RWPE1 (cell line): ENCODE measurements around the gene NFKBIA.
A peak's percentile ranks its signal among the peaks of the same experiment; 100 is the strongest.

Experiments used
- CTCF ChIA-PET: fragments of 350-600 bp; sonication (Branson Sonifier 250); formaldehyde crosslinking; extraction: SDS; loops from one replicate; lab custom pipeline; 2021; lab: Yijun Ruan, JAX
- POLR2A ChIA-PET: fragments of 400-600 bp; formaldehyde crosslinking; extraction: SDS; loops from one replicate; lab custom pipeline; 2020; ENCODE audit warnings: antibody characterized with exemption; ENCODE audit not compliant: low non-redundant PET; lab: Yijun Ruan, JAX
- DNase-seq: peaks from one replicate; pipeline ENCODE4 v3.0.0; 2012; ENCODE audit warnings: low spot score
- H3K27ac ChIP-seq: fragments of 450-650 bp; 2 replicates; pipeline ENCODE4 v1.5.1; 2017
- TF ChIP-seq, protein P1 (sequence below): fragments of 450-650 bp; conservative IDR thresholded peaks from 2 replicates; pipeline ENCODE4 v1.5.1; 2017; ENCODE audit warnings: low read depth, mild to moderate bottlenecking

The NFKBIA gene

GRCh38 chr14:35406090-35406489 is 1.5 kb upstream of the NFKBIA start:
- DNase-seq = no peak
- H3K27ac ChIP-seq = no peak overlapping the region
- CTCF ChIA-PET = interaction anchor here (0.7 to 1.5 kb wide), 3 partner anchors 17 to 254 kb away, joined by 3 to 4 read pairs (median 3); no protein-coding TSS in a partner anchor
- TF ChIP-seq, protein P1, sequence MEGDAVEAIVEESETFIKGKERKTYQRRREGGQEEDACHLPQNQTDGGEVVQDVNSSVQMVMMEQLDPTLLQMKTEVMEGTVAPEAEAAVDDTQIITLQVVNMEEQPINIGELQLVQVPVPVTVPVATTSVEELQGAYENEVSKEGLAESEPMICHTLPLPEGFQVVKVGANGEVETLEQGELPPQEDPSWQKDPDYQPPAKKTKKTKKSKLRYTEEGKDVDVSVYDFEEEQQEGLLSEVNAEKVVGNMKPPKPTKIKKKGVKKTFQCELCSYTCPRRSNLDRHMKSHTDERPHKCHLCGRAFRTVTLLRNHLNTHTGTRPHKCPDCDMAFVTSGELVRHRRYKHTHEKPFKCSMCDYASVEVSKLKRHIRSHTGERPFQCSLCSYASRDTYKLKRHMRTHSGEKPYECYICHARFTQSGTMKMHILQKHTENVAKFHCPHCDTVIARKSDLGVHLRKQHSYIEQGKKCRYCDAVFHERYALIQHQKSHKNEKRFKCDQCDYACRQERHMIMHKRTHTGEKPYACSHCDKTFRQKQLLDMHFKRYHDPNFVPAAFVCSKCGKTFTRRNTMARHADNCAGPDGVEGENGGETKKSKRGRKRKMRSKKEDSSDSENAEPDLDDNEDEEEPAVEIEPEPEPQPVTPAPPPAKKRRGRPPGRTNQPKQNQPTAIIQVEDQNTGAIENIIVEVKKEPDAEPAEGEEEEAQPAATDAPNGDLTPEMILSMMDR = no peak
- POLR2A ChIA-PET = no interaction called here

- no peak for DNase-seq
- TF ChIP-seq, protein P1 = no peak
- CTCF ChIA-PET = interaction anchor here (0.6 to 1.5 kb wide), 5 partner anchors 10 to 254 kb away, joined by 3 to 4 read pairs (median 4); no protein-coding TSS in a partner anchor
- POLR2A ChIA-PET = interaction anchor here (1.0 to 1.1 kb wide), 2 partner anchors 36 to 274 kb away, joined by 3 to 6 read pairs; no protein-coding TSS in a partner anchor
- H3K27ac ChIP-seq = peak overlapping the region; percentile 98
Observed at GRCh38 chr14:35405304-35405996, 901 bp upstream of the NFKBIA start.

DNA sequence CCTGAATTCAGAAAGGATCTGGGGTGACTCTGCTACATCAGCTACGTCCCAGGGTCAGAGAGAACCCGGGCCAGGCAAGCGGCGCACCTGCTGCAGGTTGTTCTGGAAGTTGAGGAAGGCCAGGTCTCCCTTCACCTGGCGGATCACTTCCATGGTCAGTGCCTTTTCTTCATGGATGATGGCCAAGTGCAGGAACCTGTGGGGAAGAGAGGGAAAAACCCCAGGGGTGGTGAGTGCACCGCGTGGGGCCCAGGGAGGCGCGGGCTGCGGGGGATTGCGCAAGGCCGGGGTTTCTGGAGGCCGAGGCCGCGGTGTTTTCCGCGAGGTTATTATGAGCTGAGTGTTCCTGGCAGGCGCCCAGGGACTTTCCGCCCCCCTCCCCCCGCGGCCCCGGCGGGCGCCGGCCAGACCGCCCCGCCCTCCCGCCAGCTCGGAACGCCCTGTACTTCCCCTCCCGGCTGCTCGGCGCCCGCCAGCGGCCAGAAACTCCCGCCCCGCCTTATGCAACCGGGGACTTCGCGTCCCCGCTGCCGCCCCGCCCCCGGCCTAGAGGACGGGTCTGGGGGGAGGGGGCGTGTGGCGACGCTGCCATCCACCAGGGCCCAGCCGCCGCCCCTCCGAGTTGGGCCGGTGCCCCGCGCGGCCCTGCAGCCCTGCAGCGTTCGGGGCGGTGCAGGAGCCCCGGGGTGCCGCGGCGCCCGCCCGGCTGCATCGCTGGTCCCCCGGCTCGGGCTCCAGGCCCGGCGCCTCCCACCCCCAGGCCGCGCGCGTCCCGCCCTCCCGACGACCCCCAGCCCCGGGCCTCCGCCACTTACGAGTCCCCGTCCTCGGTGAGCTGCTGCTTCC is 723 bp downstream of the NFKBIA start:
- TF ChIP-seq, protein P1 = no peak
- ChIA-PET CTCF (interaction anchor here (0.6 to 1.1 kb wide), 4 partner anchors 30 to 263 kb away, joined by 3 to 4 read pairs (median 3); no protein-coding TSS in a partner anchor), POLR2A (interaction anchor here (0.6 to 1.4 kb wide), 10 partner anchors 8 to 112 kb away, joined by 3 to 10 read pairs (median 3); partner anchors contain the start of gene PSMA6)
- peak; percentile 92 for DNase-seq
- H3K27ac ChIP-seq = peak overlapping the region; percentile 98

- ChIA-PET CTCF (no interaction called here), POLR2A (interaction anchor here (0.6 to 1.4 kb wide), 6 partner anchors 61 to 111 kb away, joined by 3 to 5 read pairs (median 3); partner anchors contain the start of gene PSMA6)
- TF ChIP-seq, protein P1 = no peak
- H3K27ac ChIP-seq = peak overlapping the region; percentile 98
- DNase-seq = no peak
Observed at GRCh38 chr14:35403114-35403602, 1.4 kb downstream of the NFKBIA start.

DNA sequence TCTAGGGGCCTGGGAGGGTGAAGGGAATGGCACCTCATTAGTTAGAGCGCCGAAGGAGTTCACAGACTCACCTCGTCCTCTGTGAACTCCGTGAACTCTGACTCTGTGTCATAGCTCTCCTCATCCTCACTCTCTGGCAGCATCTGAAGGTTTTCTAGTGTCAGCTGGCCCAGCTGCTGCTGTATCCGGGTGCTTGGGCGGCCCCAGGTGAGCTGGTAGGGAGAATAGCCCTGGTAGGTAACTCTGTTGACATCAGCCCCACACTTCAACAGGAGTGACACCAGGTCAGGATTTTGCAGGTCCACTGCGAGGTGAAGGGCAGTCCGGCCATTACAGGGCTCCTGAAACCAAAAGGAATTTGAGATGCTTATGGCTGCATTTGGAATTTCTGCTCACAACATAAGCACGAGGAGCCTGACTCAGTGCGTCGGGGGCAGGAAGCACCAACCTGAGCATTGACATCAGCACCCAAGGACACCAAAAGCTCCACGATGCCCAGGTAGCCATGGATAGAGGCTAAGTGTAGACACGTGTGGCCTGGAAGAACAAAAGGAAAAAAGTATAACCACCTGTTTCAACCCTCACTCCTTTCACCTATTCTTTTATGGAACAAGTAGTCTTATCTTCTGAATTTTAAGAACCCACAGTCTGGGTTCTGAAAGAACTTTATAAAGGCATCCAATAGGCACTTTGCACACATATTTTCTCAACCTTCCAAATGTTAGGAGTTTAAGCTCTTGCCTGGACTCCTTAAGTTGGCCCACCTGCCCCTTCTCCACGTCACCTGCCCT is 2.0 kb downstream of the NFKBIA start:
- TF ChIP-seq, protein P1 = no peak
- H3K27ac ChIP-seq = peak overlapping the region; percentile 98
- CTCF ChIA-PET = no interaction called here
- POLR2A ChIA-PET = no interaction called here
- no peak for DNase-seq
